Neutrophil (primary cell): Measurements from ENCODE around the gene FAM149A.

ENCODE experiments used
- H3K27ac ChIP-seq: fragments of 200-600 bp; sonication (generic); 2 replicates; pipeline ENCODE4 v1.5.1; 2016; ENCODE audit warnings: mild to moderate bottlenecking, moderate library complexity
- H3K27me3 ChIP-seq: fragments of 200-600 bp; sonication (generic); 2 replicates; pipeline ENCODE4 v1.6.0; 2016; ENCODE audit warnings: mild to moderate bottlenecking
- H3K36me3 ChIP-seq: fragments of 200-600 bp; sonication (generic); 2 replicates; pipeline ENCODE4 v1.5.1; 2017
- H3K4me1 ChIP-seq, 2 experiments: fragments of 200-600 bp in 1 of 2; sonication (generic) in 1 of 2; 1 replicate in 1 of 2; 2 replicates in 1 of 2; pipeline versions ENCODE4 v1.5.1 to v1.6.1; 2013 to 2016; ENCODE audit warnings: low read depth in 1 of 2, low read length in 1 of 2, mild to moderate bottlenecking in 1 of 2, moderate library complexity in 1 of 2; ENCODE audit not compliant: control insufficient read depth in 1 of 2, insufficient read depth in 1 of 2
- H3K4me3 ChIP-seq, 2 experiments: fragments of 200-600 bp in 1 of 2; sonication (generic) in 1 of 2; 1 replicate in 1 of 2; 2 replicates in 1 of 2; pipeline ENCODE4 v1.5.1; 2013 to 2016; ENCODE audit warnings: low read depth in 1 of 2, low read length in 1 of 2, mild to moderate bottlenecking in 1 of 2, moderate library complexity in 1 of 2
- H3K9me3 ChIP-seq: fragments of 200-600 bp; sonication (generic); 2 replicates; pipeline ENCODE4 v1.5.1; 2016
- TF ChIP-seq, protein P1 (sequence below): fragments of 200-600 bp; sonication (generic); IDR thresholded peaks from 2 replicates; pipeline ENCODE4 v1.5.1; 2016; ENCODE audit warnings: antibody characterized with exemption

FAM149A gene

DNA sequence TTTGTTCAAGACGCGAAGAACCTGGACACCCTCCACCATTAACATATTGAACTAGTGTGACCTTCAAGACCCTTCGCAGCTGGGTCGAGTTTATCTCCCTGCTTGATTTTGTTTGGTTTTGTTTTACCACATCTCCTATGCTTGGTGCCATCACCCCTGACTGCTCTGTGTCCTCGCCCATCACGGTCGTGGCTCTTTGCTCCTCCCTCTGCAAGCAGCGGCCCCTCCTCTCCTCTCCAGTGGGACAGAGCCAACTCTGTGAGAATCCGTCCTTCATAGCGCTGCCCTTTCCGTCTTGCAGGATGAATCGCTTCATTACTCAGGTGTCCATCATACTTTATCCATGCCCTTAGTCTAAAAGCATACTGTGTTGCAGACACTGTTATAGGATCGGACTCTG is 9.1 kb upstream of the FAM149A start:
- no peak overlapping the region for H3K27ac ChIP-seq
- TF ChIP-seq, protein P1, sequence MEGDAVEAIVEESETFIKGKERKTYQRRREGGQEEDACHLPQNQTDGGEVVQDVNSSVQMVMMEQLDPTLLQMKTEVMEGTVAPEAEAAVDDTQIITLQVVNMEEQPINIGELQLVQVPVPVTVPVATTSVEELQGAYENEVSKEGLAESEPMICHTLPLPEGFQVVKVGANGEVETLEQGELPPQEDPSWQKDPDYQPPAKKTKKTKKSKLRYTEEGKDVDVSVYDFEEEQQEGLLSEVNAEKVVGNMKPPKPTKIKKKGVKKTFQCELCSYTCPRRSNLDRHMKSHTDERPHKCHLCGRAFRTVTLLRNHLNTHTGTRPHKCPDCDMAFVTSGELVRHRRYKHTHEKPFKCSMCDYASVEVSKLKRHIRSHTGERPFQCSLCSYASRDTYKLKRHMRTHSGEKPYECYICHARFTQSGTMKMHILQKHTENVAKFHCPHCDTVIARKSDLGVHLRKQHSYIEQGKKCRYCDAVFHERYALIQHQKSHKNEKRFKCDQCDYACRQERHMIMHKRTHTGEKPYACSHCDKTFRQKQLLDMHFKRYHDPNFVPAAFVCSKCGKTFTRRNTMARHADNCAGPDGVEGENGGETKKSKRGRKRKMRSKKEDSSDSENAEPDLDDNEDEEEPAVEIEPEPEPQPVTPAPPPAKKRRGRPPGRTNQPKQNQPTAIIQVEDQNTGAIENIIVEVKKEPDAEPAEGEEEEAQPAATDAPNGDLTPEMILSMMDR: no peak
- H3K4me1 ChIP-seq: no peaks in the 10 kb centered on the region
- H3K4me3 ChIP-seq: no peak overlapping the region
- no peaks in the 10 kb centered on the region for H3K9me3 ChIP-seq
- peaks cover 12% of the 10 kb centered on the region for H3K27me3 ChIP-seq
- no peaks in the 10 kb centered on the region for H3K36me3 ChIP-seq

DNA sequence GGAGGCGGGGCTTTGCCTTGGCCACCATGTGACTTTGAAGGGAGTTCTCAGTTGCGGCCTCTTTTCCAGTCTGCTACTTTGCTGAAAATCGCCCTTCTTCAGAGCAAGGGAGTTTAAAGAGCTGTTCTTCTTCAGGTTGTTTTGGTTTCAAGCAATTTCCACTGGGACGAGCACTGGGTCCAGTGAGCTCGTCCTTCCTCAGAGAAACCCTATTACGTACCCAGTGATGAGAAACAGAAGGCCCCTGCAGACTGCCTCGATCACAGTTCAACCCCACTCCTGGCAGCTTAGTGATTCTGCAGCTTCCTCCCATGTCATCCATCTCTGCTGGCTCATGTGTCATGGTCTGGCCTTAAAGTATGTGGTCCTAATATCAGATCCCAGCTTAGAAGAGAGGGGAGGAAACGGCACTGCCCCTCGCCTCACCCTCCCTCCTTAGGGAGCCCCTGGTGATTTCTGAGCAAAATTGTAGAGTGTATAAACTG is 7.8 kb upstream of the FAM149A start:
- H3K27ac ChIP-seq: no peak overlapping the region
- no peaks in the 10 kb centered on the region for H3K36me3 ChIP-seq
- peaks cover 21% of the 10 kb centered on the region for H3K27me3 ChIP-seq
- no peak overlapping the region for H3K4me3 ChIP-seq
- H3K9me3 ChIP-seq: no peaks in the 10 kb centered on the region
- no peaks in the 10 kb centered on the region for H3K4me1 ChIP-seq
- TF ChIP-seq, protein P1: no peak

DNA sequence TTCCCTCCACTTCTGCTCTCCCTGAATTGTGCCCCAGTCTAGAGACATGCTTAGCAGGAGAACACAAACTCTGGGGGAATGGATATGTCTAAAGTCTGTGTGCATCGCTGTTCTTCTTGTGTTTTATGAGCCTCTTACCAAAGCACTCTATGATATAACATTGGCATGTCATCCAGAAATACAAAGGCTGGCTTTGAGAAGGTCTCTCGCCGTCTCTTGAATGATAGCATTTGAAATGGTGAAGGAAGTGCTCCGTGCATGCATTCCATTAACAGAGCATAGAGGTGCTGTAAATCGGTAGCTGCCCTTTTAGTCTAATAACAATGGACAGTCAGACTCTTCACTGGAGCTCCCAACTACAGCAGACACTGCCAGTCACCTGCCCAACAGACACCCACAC is 7.1 kb upstream of the FAM149A start:
- no peak overlapping the region for H3K4me3 ChIP-seq
- no peaks in the 10 kb centered on the region for H3K9me3 ChIP-seq
- H3K4me1 ChIP-seq: no peaks in the 10 kb centered on the region
- H3K36me3 ChIP-seq: no peaks in the 10 kb centered on the region
- peaks cover 22% of the 10 kb centered on the region for H3K27me3 ChIP-seq
- no peak overlapping the region for H3K27ac ChIP-seq
- TF ChIP-seq, protein P1: no peak

DNA sequence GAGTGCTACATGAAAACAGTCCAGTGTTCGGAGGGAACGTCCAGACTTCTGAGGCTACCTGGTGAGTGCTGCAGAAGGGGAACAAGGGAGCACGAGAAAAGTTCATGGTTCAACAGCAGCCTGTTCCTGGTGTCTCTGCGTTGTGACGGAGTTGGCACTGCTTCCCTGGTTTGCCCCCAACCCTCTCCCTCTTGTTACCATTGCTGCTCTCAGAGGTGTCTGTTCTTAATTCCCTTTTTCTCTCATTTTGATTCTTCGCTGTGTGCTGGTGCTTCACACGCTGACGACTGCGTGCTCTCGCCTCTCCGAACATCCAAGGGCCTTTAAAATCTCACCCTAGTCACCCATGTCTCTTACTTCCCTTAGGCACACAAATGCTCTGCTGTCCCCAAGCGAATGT is 1.6 kb upstream of the FAM149A start:
- Histone ChIP-seq H3K27ac (no peak overlapping the region), H3K4me1 (no peaks in the 10 kb centered on the region), H3K36me3 (no peaks in the 10 kb centered on the region), H3K9me3 (no peaks in the 10 kb centered on the region), H3K4me3 (no peak overlapping the region), H3K27me3 (peaks cover 78% of the 10 kb centered on the region)
- TF ChIP-seq, protein P1: no peak

DNA sequence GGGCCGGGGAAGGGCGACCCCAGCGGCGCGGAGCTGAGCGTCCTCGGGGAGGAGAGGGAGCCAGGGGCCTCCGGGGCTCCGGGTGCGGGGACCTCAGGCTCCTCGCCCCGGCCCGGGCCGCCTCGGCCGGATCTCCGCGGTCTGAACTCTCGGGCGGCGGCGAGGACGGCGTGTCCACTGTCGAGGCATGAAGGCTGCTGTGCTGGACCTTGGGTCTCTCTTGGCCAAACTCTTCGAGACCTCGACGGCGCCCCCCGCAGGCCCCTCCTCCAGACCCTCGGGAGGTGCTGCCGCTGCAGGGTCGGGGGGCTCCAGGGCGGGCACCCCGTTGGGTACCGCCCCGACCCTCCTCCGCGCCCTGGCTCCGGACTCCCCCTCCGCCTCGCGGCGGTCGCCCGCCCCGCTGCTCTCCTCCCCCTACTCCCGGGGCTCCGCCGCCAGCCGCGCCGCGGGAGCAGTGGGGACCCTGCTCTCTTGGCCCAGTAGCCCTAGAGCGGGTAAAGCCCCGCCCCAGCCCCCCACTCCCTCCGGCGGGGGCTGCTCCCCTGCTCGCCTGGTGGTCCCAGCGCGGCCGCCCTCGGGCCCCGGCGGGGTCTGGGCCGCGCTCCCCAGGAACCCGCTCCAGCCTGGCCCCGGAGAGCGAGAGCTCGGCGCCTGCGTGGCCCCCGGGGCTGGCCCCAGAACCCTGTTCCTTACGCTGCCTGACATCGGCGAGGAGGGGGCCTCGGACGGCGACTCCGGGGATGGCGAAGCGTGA is 564 bp downstream of the FAM149A start:
- Histone ChIP-seq H3K4me1 (no peaks in the 10 kb centered on the region), H3K4me3 (no peak overlapping the region), H3K27me3 (peaks cover 86% of the 10 kb centered on the region), H3K9me3 (no peaks in the 10 kb centered on the region), H3K27ac (no peak overlapping the region), H3K36me3 (no peaks in the 10 kb centered on the region)
- TF ChIP-seq, protein P1: no peak
